Hepatocyte (in vitro differentiated cells): ENCODE results near the gene KRT3. TPM values are rescaled to one million over a fixed set of nuclear protein-coding genes. Genes with fewer than 3 reads are reported as not detected.
A peak's percentile ranks its signal among the peaks of the same experiment; 100 is the strongest.

Source experiments
- DNase-seq: peaks from one replicate; pipeline ENCODE4 v3.0.0-alpha.2; 2016; ENCODE audit warnings: low spot score
- H2AFZ ChIP-seq: fragments of 200-600 bp; sonication (generic); 2 replicates; pipeline ENCODE4 v1.6.0; 2016; ENCODE audit warnings: antibody characterized with exemption, mild to moderate bottlenecking
- H3K27ac ChIP-seq: fragments of 200-600 bp; sonication (generic); 2 replicates; pipeline ENCODE4 v1.5.1; 2016; ENCODE audit warnings: mild to moderate bottlenecking
- H3K27me3 ChIP-seq: fragments of 200-600 bp; sonication (generic); 2 replicates; pipeline ENCODE4 v1.6.1; 2016
- H3K36me3 ChIP-seq: fragments of 200-600 bp; sonication (generic); replicated peaks from 2 replicates; pipeline ENCODE4 v1.5.1; 2016; ENCODE audit warnings: low read depth; ENCODE audit not compliant: insufficient read depth
- H3K4me1 ChIP-seq: fragments of 200-600 bp; sonication (generic); 2 replicates; pipeline ENCODE4 v1.5.1; 2016; ENCODE audit warnings: mild to moderate bottlenecking, moderate library complexity; ENCODE audit not compliant: insufficient read depth
- H3K4me2 ChIP-seq: fragments of 200-600 bp; sonication (generic); 2 replicates; pipeline ENCODE4 v1.6.0; 2016
- H3K4me3 ChIP-seq: fragments of 200-600 bp; sonication (generic); 2 replicates; pipeline ENCODE4 v1.5.1; 2016; ENCODE audit warnings: mild to moderate bottlenecking
- H3K79me2 ChIP-seq: fragments of 200-600 bp; sonication (generic); 2 replicates; pipeline ENCODE4 v1.6.0; 2017; ENCODE audit warnings: mild to moderate bottlenecking
- H3K9me2 ChIP-seq: fragments of 200-600 bp; sonication (generic); replicated peaks from 2 replicates; pipeline ENCODE4 v1.6.0; 2017; ENCODE audit warnings: mild to moderate bottlenecking; ENCODE audit not compliant: insufficient read depth
- H3K9me3 ChIP-seq: fragments of 200-600 bp; sonication (generic); 2 replicates; pipeline ENCODE4 v1.5.1; 2016; ENCODE audit warnings: low read depth, mild to moderate bottlenecking
- H4K20me1 ChIP-seq: fragments of 200-600 bp; sonication (generic); 2 replicates; pipeline ENCODE4 v1.6.0; 2016; ENCODE audit warnings: mild to moderate bottlenecking; ENCODE audit not compliant: insufficient read depth, poor library complexity, severe bottlenecking
- CTCF ChIP-seq: fragments of 200-600 bp; sonication (generic); IDR thresholded peaks from 2 replicates; pipeline ENCODE4 v1.5.1; 2016; ENCODE audit warnings: antibody characterized with exemption, mild to moderate bottlenecking; ENCODE audit not compliant: poor library complexity
- EZH2 ChIP-seq: fragments of 200-600 bp; sonication (generic); IDR thresholded peaks from 2 replicates; pipeline ENCODE4 v1.6.1; 2016; ENCODE audit warnings: antibody characterized with exemption, mild to moderate bottlenecking, borderline replicate concordance
- EZH2phosphoT487 ChIP-seq: fragments of 200-600 bp; sonication (generic); IDR thresholded peaks from one replicate; pipeline ENCODE4 v1.6.1; 2018; ENCODE audit warnings: antibody characterized with exemption, mild to moderate bottlenecking, low read depth, moderate library complexity; ENCODE audit not compliant: unreplicated experiment, severe bottlenecking
- WGBS: methylation state at CpG from one replicate; pipeline ENCODE4 v1.1.6; 2016; ENCODE audit warnings: low lambda C conversion rate; ENCODE audit errors: missing lambda C conversion rate; 5-methylcytosine and 5-hydroxymethylcytosine counted together
- polyA plus RNA-seq: library from polyadenylated mRNA; unstranded; fragments of >200 nt; fragmentation: Nextera tagmentation; extraction: Ambion mirVana; gene quantifications from 2 replicates; pipeline ENCODE4 v1.2.1, GENCODE V29; 2016
- total RNA-seq: library from RNA; depleted of rRNA; stranded (reverse); fragments of >200 nt; gene quantifications from 2 replicates; pipeline ENCODE4 v1.2.3, GENCODE V29; 2014

The KRT3 gene
- total and polyA plus RNA-seq, 2 experiments from 2014 or later = not detected

GRCh38 chr12:52799505-52800211, 3.7 kb upstream of the KRT3 start:
- Histone ChIP-seq H3K4me2 (no peak overlapping the region), H3K4me1 (no peaks in the 10 kb centered on the region)
- DNase-seq = no peak

GRCh38 chr12:52798671-52799504, 3.0 kb upstream of the KRT3 start:
- no peaks in the 10 kb centered on the region for H4K20me1 ChIP-seq

More at GRCh38 chr12:52799505-52800211, 3.7 kb upstream of the KRT3 start:
- Histone ChIP-seq H3K27ac (no peak overlapping the region), H3K27me3 (no peaks in the 10 kb centered on the region), H3K79me2 (no peaks in the 10 kb centered on the region), H3K9me3 (no peaks in the 10 kb centered on the region), H3K9me2 (no peaks in the 10 kb centered on the region), H3K36me3 (no peaks in the 10 kb centered on the region), H2AFZ (no peak overlapping the region), H3K4me3 (no peak overlapping the region), H4K20me1 (no peaks in the 10 kb centered on the region)
- no peak for TF ChIP-seq EZH2phosphoT487
- no peak for TF ChIP-seq CTCF
- no peak for TF ChIP-seq EZH2
- WGBS = 87% methylated on average over 5 of the region's 5 CpGs

GRCh38 chr12:52798003-52798670, 2.2 kb upstream of the KRT3 start:
- no peak overlapping the region for H3K27ac ChIP-seq
- no peak overlapping the region for H3K4me2 ChIP-seq
- H3K36me3 ChIP-seq = no peaks in the 10 kb centered on the region
- no peaks in the 10 kb centered on the region for H3K4me1 ChIP-seq
- no peak overlapping the region for H3K4me3 ChIP-seq
- TF ChIP-seq EZH2phosphoT487 (no peak), CTCF (no peak), EZH2 (no peak)
- H3K27me3 ChIP-seq = no peaks in the 10 kb centered on the region
- no peaks in the 10 kb centered on the region for H3K79me2 ChIP-seq
- WGBS = 87% methylated on average over 4 of the region's 4 CpGs
- H3K9me2 ChIP-seq = no peaks in the 10 kb centered on the region
- no peaks in the 10 kb centered on the region for H4K20me1 ChIP-seq
- DNase-seq = no peak
- H2AFZ ChIP-seq = no peak overlapping the region
- H3K9me3 ChIP-seq = no peaks in the 10 kb centered on the region

More at GRCh38 chr12:52798671-52799504, 3.0 kb upstream of the KRT3 start:
- Histone ChIP-seq H3K4me1 (no peaks in the 10 kb centered on the region), H3K9me3 (no peaks in the 10 kb centered on the region), H2AFZ (no peak overlapping the region), H3K27ac (no peak overlapping the region), H3K4me3 (no peak overlapping the region), H3K4me2 (no peak overlapping the region), H3K36me3 (no peaks in the 10 kb centered on the region), H3K9me2 (no peaks in the 10 kb centered on the region), H3K79me2 (no peaks in the 10 kb centered on the region), H3K27me3 (no peaks in the 10 kb centered on the region)
- peak; percentile 28 for DNase-seq
- WGBS = 56% methylated on average over 7 of the region's 7 CpGs
- TF ChIP-seq EZH2phosphoT487 = no peak
- TF ChIP-seq EZH2 = no peak
- TF ChIP-seq CTCF = no peak
